HG02588 (cell line): ENCODE data around the gene PREX1.
A peak's percentile ranks its signal among the peaks of the same experiment; 100 is the strongest.
"Not testable (repeated sequence)": the region's sequence is repeated elsewhere in the genome, so short reads cannot be mapped to it uniquely, and the experiment has no call there.

Experiments
- ATAC-seq: cut with Tn5 transposase; IDR thresholded peaks from one replicate; pipeline ENCODE4 v1.9.1; 2021; ENCODE audit warnings: mild to moderate bottlenecking, moderate library complexity; ENCODE audit not compliant: unreplicated experiment

Gene PREX1

DNA sequence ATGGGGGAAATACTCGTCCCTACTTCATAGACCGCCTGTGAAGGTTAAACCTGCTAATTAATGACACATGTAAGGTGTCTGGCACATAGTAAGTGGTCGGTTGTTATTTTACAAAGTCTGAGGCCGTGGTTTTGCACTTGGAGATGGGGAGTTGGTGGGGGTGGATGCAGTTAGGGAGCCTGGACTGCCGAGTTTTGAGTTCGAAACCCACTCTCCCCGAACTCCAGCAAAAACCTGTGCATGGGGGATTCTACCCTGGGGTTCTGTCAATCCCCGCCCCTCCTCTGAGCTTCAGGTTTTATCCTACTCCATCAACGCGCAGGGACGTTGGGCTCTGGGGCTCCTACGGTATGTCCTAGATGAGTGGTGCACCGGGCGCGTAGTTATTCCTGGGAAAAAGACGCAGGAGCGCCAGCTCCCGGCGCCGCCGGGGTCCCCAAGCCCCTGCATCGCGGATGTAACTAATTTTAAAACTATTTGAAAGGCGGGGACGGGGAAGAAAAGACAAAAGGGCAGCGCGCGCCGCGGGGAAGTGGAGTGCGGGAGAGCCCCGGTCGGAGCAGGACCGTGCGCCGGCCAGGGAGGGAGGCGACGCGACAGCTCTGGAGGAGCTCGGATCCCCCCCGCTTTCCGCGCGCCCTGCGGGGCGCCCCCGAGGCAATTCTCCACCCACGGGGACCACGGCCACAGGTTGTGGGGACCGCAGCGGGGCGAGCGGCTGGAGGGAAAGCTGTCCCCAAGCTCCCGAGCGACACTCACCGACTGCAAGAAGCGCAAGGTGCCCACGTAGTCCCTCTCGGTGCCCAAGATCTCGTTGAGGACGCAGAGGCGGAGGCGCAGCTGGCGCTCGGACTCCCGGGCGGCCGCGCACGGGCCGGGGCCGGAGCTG is 672 bp downstream of the PREX1 start:
- ATAC-seq: peak; percentile 13

DNA sequence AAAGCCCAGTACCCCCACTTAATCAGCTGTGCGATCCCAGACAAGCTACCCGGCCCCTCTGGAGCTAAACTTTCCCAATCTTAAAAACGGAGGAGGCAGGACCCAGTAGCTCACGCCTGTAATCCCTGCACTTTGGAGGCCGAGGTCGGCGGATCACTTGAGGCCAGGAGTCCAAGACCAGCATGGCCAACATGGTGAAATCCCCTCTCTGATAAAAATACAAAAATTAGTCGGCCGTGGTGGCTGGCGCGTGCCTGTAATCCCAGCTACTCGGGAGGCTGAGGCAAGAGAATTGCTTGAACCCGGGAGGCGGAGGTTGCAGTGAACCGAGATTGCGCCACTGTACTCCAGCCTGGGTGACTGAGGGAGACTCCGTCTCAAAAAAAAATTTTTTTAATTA is 1.3 kb downstream of the PREX1 start:
- not testable (repeated sequence) for ATAC-seq

DNA sequence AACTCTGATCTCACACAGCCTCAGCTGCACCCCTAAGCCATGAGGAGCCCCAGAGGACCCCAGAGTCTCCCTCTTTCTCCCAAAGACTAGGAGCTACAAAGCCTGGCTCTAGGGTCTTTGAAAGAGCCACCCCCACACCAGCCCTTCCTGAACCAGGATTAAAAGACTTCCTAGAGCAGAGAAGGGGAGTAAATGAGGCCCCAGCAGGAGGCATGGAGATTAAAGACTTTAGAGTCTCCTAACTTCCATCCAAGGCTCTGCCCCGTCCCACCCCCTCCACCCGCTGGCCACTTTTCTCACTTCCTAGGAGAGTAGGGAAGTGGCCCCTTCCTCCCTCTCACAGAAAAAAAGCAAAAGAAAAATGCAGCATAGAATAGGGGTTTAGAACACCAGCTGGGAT is 1.7 kb downstream of the PREX1 start:
- ATAC-seq: no peak

DNA sequence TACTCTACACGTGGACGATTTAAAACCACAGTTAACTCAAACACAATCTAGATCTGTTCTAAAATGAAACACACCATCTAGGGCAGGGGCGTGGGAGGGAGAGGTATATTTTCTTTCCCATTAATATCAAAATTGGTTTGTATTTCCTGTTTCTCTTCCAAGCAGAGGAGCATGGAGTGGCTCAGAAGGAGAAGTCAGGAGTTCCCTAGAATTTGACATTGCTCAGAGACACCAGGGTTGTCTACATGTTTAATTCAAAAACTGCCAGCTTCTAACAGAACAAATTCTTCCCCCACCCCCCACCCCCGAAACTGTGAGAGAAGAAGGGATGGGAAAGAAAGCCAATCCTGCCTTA is 2.3 kb downstream of the PREX1 start:
- ATAC-seq: no peak

DNA sequence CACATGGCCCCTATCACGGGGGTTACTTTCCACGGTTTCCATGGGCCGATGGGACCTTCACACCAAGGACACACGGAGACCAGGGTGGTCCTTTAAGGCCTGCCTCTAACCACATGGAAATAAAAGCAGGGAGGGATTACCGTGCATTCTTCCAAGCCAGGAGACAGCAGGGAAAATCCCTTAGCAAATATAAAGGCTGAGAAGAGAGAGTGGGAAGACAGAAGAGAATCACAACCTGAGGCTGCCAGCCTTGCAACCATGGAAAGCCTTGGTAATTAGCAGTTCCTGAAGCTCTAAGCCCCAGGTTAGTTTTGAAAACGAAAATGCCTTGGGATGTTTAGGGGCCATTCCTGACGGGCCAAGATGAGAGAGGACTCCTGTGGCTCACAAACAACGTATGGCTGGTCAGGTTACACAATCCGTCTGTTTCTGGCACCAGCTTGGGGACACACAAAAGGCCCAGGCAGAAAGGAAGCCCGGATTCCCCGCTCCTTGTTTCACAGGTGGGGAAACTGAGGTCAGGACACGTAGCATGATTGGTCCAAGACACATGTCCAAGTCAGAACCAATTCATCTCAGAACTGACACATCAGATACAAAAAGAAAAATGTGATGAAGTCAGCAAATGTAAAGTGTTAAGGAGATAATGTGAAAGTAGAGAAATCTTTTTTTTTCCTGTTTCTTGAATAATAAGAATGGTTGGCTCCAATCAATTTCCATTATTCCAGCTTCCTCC is 2.8 kb downstream of the PREX1 start:
- ATAC-seq: no peak

DNA sequence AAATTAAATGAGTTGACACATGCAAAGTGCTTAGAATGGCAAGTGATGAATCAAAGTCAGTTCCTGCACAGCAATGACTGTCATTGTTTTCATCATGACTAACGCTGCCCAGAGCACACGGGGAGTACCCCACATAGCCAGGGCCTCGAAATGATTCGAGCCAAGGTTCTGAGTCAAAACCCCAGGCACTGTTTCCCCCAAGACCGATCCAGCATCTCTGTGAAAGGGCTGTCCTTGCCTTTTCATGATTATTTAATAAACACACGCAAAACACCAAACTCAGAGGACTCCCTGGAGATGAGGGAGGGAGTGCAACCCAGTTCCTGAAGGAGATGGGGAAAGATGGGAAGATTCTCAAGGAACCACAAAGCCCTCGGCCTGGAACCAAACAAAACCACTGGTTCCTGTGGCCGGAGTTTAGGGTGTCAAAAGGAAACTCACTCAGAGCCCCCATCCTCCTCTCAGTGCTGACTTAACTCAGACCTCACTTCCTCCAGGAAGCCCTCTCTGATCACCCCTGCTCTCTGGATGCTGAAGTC is 3.8 kb downstream of the PREX1 start:
- ATAC-seq: no peak

DNA sequence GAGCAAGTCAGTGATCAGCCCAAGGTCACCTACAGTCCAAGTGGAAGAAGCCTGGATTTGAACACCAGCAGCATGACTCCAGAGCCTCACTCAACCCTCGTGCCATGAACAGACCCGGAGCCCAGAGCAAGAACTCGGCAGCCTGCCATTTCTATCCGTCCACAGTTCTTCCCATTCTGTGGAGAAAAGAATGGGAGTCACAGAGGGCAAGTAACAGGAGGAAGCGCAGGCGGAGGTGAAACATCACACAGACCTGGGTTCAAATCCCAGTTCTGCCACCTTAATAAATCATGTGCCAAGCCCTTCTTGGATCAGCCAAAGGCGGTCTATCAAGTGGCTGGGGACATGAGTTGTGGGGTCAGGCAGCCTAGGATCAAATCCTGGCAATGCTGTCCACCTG is 4.3 kb downstream of the PREX1 start:
- no peak for ATAC-seq

DNA sequence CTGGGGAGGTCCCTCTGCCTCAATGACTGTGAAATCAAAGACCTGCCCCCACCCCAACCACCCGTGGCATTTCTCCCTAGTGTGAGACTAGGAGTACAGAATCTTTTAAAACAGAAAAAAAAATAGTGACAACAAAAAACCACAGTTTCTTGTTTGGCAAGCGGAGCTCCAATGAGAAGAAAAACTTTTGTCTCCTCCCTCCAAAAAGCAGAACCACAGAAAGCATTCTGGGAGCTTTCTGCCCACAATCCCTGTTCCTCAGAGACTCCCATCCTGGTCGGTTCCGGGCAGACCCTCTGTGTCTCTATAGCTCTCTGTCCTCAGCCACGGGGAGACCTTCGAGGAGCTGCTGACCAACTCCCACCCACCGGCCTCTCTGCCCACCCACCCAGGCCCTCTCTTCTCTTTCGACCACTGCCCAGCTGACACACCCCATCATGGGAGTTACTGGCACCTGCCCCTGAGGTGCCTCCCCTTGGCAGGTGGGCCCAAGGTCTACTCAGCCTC is 4.9 kb downstream of the PREX1 start:
- no peak for ATAC-seq

DNA sequence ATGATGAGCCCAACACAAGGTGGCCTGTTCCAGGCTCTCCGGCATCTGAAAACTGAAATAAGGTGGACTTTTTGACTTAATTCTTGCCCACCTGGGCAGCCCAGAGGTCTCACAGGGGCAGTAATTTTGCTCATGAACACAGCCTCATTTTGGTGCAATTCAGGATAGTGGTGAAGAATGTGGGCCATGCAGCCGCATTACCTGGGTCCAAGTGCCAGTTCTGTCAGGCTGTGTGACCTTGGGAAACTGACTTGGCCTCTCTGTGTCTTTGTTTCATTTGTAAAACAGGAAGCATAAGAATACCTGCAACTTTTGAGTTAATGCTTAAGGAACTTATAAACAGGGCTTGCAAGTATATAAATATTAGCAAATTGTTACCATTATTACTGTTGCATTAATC is 5.6 kb downstream of the PREX1 start:
- no peak for ATAC-seq

DNA sequence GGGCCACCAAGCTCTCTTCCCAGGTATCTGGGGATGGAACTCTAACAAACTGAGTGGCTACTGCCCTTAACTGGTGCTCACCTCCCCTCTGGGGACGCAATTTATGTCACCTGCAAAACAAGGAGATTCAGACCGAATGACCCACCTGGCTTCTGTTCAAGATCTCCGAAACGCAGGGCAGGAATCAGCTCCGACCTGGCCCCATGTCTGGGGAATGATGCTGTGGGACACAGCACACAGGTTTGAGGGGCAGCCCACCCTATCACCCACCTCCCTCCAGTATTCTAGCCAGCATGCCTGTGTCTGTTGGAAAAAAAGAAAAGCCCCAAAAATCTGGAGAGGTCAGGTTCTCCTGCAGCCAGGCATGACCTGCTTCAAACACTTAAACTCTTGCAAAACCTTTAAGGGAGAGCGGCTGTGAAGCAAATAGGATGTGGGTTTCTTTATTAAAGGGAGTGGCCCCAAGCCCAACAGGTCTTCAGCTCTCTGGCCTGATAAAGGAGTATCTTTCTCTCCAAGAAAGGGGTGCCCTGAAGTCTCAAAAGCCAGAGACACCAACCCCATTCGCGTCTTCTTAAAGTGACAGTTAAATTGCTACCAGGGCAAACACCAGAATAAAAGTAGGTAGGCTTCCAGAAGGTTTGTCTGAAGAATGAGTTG is 6.4 kb downstream of the PREX1 start:
- no peak for ATAC-seq

DNA sequence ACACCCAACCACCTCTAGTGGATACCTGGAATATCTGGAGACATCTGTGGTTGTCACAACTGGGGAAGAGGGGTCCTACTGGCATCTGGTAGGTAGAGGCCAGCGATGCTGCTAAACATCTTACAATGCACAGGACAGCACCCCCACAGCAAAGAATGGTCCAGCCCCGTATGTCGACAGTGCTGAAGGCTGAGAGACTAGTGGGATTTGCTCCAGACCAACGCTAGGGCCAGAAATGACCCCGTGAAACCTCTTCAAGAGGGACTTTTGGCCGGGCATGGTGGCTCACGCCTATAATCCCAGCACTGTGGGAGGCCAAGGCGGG is 7.2 kb downstream of the PREX1 start:
- no peak for ATAC-seq

DNA sequence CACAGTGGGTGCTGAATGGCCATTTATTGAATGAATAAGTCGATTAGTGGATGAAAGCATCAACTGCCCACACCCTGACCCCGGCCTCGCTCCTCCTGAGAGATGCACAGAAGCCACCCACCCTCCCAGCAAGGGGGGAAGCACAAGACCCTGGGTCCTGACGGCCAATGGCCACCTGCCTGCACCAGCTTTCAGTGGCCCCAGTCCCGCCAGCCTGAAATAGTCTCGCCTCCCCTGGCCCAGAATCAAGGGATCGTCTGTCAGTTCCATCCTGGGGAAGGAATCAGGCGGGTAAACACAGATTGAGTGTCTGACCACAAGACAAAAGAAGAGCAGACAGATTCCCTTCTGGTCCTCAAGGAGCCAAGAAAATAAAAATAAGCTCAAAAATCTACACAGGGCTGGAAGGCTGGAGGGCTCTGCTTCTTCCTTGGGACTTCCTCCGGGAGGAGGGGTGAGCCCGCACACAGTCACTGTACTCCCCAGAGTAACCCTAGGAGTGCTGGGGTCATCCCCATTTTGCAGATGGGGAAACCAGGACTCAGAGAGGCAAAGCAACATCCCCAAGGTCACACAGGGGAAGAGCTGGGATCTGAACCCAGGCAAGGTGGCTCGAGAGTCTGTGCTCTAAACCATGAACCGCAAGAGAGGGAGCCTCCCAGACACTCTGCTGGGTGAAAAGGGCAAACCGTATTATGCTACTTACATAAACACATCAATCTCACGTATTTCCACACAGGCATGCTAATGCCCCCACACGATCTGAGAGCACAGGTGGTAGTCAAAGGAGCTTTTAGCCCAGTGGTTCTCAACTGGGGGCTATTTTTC is 7.8 kb downstream of the PREX1 start:
- no peak for ATAC-seq

DNA sequence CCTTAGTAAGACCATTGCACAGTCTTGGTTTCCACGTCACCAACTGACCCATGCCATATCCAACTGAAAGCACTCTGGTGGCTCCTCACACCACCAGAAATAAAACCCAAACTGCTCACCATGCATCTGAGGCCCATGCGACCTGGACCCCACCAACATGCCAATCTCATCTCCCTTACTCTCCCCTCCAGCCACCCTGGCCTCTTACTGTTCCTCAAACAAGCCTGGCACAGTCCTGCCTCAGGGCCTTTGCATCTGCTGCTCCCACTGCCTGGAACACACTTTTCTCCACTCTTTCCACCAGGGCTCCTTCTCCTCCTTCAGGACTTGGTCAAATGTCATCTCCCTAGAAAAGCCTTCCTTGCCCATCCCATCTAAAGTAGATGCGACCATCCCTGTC is 8.7 kb downstream of the PREX1 start:
- no peak for ATAC-seq

DNA sequence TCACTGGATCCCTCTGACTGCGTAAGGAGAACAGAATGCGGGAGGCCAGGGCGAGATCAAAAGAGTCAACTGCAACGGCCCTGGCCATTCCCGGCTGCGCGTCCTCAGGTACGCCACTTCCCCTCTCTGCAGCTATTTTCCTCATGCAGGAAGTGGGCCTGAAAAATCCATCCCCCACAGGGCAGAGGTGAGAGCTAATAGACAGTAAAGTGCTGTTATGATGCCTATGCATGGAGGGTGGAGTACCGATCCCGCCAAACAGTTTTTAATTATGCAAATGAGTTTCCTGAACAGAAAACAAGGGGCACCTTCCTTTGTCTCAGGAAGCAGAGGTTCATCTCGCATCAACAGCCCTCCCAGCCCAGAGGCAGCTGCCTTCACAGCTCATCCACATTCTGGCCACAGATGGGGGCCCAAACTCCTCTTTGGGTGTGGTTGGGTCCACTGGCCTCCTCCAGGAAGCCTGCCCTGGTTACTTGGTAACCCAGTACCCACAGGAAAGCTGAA is 9.3 kb downstream of the PREX1 start:
- ATAC-seq: no peak

DNA sequence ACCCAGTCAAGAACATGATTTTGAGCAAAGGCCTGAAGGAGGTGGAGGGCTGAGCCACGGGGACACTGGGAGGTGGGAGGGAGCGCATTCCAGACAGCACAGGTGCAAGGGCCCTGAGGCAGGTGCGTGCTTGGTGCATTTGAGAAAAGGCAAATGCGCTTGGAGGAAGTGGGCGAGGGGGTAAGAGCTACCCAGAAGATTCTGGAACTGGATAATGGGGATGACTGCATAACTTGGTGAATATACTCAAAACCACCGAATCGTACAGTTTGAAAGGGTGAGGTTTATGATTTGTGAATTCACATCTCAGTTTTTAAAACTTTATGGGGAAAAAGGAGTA is 9.8 kb downstream of the PREX1 start:
- no peak for ATAC-seq

DNA sequence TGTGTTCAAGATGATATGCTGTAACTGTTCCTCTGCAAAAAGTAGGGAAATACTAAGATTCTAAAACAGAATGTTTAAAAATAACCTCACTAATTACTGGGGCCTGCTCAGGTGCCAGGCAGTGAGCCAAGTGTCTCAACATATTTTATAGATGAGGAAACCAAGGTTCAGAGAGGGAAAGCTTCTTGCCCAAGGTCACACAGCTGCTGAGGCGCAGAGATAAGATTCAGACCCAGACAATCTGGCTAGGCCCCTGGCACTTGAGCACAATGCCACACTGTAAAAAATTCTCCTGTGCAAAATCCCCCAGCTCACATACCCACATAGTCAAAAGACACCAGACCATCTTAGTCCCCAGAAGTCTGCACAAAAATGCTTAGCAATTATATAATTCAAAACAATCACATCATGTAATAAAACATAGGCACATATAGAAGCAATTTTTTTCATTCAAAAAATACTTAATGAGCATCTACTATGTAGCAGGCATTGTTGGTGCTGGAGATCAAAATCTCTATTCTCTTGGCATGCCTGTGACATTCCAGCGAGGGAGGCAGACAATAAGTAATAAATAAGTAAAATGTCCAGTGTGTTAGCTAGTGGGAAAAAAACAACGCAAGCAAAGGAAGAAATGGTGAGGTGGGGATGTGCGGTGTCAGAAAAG is 10.3 kb downstream of the PREX1 start:
- no peak for ATAC-seq

DNA sequence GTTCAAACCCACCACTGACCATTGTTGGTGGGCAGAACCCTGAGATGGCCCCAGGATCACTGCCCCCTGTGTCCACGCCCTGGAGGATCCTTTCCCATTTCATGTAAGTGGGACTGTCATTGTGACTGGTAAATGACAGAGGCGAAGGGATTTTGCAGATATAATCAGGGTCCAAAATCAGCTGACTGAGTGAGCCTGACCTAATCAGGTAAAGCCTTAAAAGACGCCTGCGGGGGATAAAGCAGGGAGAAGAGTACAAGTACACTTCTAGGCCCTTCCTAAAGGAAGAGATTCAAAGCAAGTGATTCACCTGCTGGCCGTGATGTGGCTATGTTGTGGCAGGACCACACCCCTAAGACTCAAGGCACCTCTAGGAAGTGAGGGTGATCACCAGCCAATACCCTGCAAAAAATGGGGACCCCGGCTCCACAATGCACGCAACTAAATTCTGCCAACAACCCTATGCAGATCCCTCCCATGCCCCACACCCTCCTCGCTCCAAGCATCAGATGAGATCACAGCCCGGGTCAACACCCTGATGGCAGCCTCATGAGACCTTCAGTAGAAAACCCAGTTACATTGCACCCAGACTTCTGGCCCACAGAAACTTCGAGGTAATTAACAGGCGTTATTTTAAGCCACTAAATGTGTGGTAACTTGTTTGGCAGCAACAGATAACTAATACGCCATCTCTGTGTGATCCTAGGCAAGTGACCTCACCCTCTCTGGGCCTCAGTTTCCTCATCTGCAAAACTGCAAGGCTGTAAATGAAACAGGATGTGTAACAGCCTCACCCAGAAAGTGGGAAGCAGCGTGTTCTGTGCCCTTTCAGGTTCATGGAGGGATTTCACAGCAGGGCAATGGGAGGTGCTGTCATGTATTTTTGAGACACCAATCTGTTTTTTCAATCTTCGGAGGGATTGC is 11.3 kb downstream of the PREX1 start:
- no peak for ATAC-seq

DNA sequence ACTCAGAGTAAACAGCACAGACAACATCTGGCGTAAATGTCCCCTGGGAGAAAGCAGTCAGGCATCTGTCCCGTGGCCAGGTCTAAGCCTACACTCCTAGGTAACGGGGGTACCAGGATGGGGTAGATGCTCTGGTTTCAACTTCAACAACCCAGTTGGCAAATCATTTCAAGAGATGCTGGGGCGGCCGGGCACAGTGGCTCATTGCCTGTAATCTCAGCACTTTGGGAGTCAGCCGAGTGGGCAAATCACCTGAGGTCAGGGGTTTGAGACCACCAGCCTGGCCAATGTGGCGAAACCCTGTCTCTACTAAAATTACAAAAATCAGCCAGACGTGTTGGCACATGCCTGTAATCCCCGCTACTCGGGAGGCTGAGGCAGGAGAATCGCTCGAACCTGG is 12.3 kb downstream of the PREX1 start:
- no peak for ATAC-seq

DNA sequence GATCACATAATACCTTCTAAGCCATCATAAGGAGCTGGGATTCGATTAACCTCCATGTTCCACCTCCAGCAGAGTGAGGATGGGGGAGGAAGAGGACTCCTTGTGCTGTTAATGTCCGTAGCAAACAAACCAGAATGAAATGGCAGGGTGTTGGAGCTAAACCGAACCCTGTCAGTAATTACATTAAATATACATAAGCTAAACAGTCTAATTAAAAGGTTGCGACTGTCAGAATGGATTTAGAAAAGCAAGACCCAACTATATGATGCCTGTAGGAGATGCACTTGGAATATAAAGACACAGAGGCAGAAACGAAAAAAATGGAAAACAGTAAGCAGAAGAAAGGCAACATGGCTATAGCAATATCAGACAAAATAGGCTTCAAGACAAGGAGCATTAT is 13.2 kb downstream of the PREX1 start:
- ATAC-seq: no peak
